Measurements from ENCODE around the gene SNX17.

DNA sequence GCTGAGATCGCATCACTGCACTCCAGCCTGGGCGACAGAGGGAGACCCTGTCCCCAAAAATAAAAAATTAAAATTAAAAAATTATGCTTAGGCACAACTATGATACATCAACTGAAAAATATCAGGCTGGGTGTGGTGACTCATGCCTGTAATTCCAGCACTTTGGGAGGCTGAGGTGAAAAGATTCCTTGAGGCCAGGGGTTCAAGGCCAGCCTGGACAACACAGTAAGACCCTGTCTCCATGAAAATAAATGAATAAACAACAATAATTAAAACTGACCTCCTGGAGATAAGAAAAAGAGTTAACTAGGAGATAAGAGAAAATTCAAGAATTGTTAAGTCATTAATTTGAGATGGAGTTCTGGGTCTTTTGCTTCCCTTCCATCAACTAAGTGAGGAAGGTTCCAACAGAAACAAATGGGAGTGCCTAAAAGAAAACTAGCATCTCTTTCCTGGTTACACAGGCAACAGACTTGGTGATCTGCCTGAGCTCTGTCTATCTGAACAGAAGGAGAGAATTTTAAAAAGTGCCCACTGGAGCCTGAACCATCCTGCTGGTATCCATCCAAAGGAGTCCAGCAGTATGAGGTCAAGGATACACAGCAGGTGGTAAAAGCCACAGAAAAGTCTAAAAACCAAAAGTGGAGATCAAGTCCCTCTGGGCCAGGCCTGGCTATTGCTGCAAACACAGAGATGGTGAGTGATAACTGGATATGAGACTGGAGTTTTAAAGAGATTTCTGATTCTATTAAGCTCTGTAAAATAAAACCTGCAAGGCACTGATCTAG lies 30.1 kb downstream of the SNX17 start:
- TF ChIP-seq EZH2 (IDR thresholded peaks at IDR 0.05; ENCODE audit: borderline replicate concordance, low read depth, low read length, poor library complexity, severe bottlenecking) (no peak), CTCF (conservative IDR thresholded peaks at IDR 0.05; ENCODE audit: low read depth, low read length) (no peak)

Data from A673 (cell line).